ENCODE results near the gene TMEM125.
A peak's percentile ranks its signal among the peaks of the same experiment; 100 is the strongest.

TMEM125 gene

DNA sequence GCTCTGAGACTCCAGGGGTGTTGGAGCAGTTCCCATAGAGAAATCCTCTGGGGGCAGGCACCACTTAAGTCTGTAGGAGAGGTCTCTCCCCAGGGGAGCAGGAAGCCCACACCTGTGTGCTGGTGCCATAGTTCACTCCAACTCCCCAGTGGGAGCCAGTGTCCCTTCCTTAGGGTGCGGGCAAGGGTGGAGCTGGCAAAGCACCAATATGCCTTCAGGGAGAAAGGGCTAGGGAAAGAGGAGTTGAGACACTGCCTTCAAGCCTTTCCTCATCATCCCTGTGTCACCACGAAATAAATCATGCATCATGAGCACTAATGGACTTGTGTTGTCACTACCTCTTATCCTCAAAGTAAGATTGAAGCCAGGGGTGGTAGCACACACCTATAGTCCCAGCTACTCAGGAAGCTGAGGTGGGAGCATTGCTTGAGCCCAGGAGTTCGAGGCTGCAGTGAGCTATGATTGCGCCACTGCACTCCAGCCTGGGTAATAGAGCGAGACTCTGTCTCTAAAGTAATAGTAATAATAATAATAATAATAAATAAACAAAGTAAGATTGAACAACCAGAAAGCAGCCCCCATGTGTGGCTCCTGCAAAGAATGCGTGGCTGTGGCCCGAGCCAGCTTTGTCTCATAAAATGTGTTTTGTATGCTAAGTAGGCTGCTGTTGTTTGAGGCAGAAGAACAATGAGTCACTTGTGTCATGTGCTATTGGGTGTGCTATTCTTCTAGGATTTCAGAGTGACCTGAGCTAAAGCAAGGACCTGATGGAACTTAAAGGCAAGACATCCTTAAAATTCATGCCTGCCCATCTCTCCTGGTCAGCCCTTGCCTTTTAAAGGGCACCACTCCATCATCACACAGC lies 24.3 kb downstream of the TMEM125 start:
- DNase-seq (ENCODE audit: low spot score) = peak; percentile 64

DNA sequence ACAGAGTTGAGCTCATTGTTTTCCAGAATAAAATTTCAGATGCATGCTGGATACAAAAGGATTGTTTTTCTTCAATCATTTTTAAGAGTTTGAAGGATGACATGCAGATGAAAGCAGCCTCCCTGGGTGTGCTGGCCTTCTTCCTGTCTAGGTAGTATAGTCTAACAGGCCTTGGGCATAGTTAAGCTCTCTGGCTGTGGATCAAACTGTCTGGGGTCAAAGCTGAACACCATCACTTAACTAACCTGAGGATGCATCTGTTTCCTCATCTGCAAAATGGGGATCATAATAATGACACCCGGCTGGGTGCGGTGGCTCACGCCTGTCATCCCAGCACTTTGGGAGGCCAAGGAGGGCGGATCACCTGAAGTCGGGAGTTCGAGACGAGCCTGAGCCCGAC lies 25.0 kb downstream of the TMEM125 start:
- DNase-seq (ENCODE audit: low spot score) = no peak

DNA sequence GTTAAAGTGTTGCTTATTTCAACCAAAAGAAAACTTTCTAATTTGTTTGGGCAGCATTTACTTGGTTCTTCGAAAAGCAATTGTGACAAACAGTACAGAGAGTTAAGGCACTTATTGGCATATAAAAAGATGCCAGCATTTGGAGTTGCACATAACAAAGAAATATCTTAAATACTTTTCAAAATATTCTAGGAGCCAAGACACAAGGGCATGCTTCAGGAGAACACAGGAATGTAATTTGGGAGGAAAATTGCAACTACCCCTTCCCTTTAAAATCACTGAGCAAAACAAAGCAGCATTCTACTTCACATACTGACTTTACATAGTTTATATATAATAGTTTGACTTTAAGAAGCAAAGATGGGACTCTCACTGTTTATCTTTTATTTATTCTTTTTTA lies 26.4 kb downstream of the TMEM125 start:
- peak; percentile 45 for DNase-seq (ENCODE audit: low spot score)

DNA sequence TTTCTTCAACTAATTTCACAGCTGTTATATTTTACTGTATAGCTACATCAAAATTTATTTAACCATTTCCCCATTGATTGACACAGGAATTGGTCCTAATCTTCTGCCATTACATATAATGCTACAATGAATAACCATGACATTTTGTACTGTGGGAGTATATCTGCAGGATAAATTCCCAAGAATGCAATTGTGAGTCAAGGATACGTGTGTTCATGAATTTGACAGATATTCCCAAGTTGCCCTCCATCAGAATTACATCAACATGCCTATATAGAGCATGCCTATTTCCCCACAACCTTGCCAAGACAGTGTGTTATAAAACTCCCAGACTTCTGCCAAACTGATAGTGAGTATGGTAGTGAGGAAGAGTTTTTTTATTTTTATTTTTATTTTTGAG lies 28.3 kb downstream of the TMEM125 start:
- no peak for DNase-seq (ENCODE audit: low spot score)

DNA sequence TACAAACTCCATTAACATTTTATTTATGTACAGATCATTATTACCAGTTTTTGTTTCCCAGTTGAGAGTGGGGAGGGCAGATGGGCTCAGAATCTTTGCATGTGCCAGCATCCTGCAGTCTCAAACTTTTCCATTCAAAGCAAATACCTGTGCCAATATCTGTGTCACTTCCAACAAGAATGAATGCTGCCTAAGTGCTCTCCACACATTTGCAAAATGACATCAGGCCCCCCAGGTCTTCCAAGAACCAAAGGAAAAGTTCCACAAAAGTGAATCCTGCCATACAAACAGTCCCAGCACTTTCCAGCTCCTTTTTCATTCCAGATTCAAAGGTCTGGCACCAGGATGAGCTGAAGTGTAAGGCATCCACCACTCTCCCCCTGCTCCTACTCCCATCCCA lies 29.3 kb downstream of the TMEM125 start:
- DNase-seq (ENCODE audit: low spot score) = no peak

DNA sequence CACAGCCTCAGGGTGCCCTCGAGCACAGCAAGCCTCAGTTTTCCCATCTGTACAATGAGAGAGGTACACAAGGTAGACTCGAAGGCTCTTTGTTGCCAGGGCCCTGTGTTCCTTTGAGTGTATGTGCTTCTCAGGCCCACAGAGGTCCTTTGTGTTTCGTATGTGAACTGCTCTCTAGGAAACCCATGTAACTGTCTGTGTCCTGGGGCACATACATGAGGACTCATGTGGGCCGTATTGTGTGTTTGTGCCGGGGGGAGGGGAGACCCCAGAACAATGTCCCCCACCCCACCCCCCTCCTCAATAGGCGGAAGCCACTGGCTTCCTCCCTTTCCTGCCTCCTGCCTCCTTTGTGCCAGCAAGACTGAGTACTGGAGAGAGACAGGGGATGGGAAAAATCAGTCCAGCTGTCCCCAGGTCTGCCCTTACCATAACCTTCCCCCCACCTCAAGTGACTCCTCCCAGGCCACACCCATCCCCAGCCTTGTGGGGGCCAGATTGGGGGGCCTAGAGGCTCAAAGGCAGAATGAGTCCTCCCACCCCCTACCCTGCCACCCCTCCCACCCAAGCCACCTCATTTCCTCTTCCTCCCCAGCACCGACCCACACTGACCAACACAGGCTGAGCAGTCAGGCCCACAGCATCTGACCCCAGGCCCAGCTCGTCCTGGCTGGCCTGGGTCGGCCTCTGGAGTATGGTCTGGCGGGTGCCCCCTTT lies 30.8 kb downstream of the TMEM125 start, which contains the start of gene TIE1:
Gene TIE1 (plus strand): TSS at position 605 of the 717 bp plus-strand sequence. CDS start 90 bp downstream, at position 695.
- no peak for DNase-seq (ENCODE audit: low spot score)

DNA sequence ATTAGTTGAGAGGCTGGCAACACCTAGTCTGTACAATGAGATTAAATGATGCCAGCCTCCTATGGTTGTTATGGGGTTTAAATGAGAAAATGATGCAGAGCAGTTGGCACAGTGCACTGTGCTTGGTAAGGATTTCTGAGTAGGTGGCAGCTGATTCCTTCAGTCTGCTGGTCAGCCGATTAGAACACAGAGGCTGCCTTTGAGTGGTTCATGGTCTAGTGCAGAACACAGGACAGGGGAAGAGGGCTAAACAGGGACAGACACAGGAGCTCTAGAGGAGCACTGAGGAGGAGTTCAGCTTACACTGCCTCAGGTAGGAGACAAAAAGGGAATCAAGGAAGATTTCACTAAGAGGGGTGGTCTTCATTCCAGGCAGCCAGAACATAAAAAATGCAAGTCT lies 32.4 kb downstream of the TMEM125 start:
- no peak for DNase-seq (ENCODE audit: low spot score)

DNA sequence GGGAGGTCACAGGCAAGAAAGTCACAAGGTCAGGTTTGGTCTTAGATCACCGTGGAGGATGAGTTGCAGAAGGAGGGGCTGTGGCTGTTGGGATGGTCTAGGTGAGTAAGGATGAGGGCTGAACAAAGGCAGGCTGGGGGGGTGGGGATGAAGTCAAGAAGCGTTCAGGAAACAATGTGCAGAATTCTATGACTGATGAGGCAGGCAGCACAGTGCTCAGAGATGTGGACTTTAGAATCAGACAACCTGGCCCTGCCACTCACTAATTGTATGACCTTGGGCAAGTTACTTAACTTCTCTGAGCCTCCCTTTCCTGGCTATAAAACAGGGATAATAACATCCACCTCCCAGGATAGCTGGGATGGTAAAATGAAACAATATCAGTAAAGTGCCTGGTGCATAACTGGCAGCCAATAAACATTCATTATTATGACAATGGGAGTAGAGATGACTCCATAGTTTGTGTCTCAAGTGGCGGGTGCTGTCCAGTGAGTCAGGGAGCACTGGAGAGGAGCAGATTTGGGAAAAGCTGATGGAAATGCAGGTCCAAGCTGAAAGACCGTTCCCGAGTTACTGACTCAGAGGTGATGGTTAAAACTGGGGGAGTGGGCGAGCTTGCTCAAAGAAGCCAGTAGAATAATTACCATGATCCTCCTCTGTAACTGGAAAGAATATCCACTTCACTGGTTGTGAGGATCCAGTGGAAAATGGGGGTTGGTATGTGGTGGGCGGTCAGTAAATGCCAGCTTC lies 33.1 kb downstream of the TMEM125 start:
- DNase-seq (ENCODE audit: low spot score) = no peak

DNA sequence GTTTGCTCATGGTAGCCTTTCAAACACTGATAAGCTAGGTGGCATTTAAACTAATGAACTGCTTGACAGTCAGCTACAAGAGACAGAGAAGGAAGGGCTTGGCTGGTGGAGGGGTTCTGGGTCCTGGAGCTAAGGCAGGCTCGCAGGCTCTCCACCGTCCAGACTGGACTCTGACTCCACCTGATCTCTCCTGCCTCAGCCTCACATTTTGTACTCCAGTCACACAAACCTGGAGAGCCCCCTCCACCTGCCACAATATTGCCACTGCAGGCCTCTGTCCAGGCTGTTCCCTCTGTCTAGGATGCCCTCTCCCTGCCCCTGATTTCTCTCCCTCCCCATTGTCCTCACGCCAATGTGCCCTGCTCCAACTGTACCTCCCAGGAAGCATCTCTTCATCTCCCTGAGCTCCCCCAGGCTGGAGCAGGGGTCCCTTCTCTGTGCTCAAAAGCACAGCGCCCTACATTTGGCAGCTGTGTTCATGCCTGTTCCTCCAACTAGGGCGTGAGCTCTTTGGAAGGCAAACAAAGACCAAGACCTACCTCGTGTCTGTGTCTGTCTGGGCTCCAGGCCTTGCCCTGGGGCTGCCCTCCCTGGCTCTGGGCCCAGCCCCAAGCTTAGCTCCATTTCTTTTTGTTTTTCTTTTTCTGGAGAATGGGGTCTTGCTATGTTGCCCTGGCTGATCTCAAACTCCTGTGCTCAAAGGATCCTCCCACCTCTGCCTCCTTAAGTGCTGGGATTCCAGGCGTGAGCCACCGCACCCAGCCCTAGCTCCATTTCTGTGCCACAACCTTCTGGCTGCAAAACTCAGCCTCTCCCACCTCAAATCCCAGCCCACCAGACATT lies 33.9 kb downstream of the TMEM125 start:
- DNase-seq (ENCODE audit: low spot score) = no peak

DNA sequence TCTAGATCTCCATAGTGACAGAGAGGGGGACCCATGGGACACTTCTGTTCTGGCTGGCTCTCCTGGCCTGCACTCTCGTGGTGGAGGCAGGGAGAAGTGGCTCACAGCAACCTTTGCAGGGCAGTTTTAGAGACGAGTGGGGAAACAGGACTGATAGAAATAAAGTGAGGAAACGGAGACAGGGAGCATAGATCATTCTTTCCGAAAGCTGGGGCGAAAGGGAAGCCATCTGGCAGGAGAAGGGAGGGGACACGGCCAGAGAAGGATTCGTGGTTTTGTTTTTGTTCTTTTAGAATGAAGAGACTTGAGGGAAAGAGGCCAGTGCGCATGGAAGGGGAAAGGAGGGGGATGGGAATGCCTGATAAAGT lies 34.5 kb downstream of the TMEM125 start:
- no peak for DNase-seq (ENCODE audit: low spot score)

DNA sequence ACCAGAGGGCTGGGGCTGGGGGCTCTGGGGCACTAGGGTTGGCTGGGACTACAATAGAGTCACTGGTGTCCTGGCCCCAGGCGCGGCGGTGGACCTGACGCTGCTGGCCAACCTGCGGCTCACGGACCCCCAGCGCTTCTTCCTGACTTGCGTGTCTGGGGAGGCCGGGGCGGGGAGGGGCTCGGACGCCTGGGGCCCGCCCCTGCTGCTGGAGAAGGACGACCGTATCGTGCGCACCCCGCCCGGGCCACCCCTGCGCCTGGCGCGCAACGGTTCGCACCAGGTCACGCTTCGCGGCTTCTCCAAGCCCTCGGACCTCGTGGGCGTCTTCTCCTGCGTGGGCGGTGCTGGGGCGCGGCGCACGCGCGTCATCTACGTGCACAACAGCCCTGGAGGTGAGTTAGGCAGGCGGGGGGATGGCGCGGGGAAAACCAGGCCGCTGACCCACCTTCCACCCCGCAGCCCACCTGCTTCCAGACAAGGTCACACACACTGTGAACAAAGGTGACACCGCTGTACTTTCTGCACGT lies 35.1 kb downstream of the TMEM125 start:
- no peak for DNase-seq (ENCODE audit: low spot score)

DNA sequence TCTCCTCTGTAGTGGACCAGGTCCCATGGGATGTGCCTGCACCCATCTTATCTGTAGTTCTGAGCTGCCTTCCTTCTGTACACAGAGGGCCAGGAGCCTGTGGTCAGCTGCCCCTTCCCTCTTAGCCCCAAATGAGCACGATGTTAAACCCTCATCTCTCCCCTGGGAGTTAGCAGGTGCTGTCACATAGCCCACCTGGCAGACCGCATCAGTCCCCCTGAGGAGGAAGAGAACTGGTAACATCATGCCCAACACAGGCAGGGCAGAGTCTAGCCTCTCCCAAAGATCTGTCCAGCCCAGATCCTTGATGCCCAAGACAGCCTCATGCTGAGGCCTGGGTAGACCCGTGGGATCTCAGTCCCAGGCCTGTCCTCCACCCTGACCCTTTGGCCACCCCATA lies 35.7 kb downstream of the TMEM125 start:
- DNase-seq (ENCODE audit: low spot score) = no peak

DNA sequence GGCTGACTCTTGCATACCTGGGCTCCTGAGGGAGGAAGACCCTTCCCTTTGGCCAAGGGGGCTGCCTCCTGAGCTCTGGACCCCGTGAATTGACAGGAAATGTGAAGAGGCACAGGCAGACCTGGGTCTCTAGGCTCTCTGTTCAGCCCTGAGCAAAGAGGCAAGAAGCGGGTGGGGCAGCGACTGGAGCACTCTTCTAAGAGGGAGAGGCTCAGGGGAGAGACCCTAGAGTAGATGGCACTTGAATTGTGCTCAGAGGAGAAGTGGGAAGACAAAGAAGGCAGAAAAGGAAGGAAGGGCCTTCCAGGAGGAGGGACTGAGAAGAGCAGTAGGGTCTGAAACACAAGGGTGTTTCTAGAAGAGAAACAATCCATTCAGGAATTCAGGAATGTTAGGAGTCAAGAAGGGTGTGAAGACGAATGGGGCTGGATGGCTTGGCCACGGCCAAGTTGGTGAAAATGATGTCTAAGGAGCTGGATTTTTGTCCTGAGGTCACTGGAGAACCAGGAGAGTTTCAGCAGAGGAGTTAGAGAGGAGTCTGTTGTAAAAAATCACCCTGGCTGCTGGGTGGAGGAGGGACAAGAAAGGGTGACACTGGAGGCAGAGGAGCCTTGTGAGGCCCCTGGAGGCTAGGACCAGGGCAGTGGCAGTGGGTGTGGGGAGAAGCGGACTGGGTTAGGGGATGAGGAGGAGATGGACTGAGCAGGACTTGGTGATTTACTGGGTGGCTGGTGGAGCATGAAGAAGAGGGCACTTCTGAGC lies 36.3 kb downstream of the TMEM125 start:
- DNase-seq (ENCODE audit: low spot score) = no peak

DNA sequence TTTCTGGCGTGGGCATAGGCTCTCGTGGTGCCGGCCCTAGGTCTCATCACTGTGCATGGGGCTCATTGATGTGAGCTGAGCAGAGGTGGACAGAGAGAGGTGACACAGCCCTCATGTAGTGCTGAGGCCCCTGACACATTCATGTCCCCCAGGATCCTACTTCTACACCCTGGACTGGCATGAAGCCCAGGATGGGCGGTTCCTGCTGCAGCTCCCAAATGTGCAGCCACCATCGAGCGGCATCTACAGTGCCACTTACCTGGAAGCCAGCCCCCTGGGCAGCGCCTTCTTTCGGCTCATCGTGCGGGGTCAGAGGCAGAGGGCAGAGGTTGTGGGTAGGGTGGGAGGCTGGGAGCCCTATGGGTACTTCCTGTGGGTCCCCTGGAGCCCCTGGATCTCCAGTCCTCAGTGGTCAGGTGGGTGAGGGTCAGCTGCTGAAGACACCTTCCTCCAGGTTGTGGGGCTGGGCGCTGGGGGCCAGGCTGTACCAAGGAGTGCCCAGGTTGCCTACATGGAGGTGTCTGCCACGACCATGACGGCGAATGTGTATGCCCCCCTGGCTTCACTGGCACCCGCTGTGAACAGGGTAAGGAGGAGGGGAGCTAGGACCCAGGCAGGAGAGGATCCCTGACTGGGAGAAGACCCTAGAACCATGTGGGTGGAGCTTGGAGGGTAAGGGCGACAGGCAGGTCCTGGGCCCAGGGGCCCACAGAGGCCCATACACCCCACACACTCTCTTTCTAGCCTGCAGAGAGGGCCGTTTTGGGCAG lies 37.1 kb downstream of the TMEM125 start:
- no peak for DNase-seq (ENCODE audit: low spot score)

DNA sequence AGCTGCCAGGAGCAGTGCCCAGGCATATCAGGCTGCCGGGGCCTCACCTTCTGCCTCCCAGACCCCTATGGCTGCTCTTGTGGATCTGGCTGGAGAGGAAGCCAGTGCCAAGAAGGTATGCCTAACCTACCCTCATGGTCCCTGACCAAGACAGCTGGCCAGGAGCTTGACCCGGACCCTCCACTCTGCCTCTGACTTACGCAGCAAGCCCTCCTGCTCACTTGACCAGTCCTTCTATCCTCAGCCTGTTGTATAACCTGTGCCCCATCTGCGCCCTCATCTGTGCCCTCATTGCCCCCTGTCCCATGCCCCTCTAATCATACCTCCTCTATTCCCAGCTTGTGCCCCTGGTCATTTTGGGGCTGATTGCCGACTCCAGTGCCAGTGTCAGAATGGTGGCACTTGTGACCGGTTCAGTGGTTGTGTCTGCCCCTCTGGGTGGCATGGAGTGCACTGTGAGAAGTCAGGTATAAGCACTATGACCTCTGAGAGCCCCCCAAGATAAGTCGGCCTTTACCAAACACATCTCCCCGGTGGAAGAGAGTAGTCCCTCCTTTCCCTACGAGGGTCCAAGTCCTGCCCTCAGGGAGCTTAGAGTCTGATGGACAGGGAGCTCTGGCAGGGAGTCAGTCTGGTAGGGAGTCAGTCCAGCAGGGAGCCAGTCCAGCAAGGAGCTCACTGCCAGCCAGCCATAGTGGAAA lies 37.8 kb downstream of the TMEM125 start:
- DNase-seq (ENCODE audit: low spot score) = no peak

DNA sequence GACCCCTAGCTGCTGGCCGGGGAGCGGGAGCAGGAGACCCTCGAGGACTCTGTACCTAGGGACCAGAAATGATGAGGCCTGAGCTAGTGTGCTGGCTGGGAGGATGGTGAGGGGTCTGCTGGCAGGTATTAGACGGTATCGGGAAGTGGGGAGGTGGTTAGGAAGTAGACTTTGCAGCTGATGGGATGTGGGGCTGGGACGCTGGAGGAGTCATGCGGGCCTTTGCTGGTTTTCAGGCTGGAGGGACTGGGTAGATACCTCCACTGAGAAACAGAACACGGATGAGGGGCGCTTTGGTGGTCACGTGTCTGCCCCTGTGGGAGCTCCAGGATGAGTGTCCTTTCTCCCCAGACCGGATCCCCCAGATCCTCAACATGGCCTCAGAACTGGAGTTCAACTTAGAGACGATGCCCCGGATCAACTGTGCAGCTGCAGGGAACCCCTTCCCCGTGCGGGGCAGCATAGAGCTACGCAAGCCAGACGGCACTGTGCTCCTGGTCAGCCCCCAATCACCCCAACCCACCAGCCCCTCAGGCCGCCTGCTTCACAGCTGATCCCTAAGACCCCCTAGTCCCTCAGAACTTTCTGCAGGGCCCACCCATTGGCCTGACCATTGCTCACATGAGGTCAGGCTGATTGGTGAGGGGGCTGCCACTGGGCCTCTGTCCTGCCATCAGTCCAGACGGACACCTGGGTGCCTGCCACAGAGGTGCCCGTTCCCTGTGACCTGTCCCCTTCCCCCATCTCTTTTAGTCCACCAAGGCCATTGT lies 39.0 kb downstream of the TMEM125 start:
- DNase-seq (ENCODE audit: low spot score) = no peak

DNA sequence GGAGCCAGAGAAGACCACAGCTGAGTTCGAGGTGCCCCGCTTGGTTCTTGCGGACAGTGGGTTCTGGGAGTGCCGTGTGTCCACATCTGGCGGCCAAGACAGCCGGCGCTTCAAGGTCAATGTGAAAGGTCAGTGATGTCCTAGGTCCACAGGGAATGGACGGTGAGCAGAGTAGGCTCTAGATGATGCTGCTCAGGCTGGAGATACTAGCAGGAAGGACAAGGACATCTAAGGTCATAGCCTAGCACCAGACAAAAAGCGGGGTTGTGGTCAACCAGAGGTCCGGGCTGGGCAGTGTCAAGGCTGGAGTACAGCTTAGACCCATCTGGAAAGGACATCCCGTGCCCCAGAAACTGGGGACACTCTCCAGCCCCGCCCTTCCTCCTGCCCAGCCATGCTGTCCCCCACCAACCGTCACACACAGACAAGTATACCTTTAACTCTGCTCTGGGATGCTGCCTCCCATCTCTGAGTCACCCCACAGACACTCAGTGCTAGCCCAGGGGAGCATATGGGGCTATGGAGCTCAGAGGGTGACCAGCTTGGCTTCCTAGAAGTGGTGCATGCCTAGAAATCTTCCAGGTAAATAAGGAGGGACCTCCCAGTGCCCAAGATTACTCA lies 39.7 kb downstream of the TMEM125 start:
- DNase-seq (ENCODE audit: low spot score) = no peak

DNA sequence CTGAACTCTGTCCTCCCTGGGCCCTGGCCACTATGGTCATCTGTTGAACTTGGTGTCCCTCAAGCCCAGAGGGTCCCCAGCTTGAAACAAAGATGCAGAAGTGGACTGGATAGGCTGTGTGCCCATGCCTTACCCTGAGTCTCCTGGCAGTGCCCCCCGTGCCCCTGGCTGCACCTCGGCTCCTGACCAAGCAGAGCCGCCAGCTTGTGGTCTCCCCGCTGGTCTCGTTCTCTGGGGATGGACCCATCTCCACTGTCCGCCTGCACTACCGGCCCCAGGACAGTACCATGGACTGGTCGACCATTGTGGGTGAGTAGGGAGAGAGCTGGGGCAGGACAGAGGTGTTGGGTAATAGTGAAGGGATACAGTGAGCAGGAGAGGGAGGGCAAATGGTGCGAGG lies 41.7 kb downstream of the TMEM125 start:
- no peak for DNase-seq (ENCODE audit: low spot score)
